ENCODE results near the gene FOXE3. TPM values are rescaled to one million over a fixed set of nuclear protein-coding genes. Genes with fewer than 3 reads are reported as not detected.

Gene FOXE3
- total and polyA plus RNA-seq, 9 of the 15 experiments (the other 6 are each of a cell fraction or from before 2014, with no cell fraction given) = not detected

- no peak overlapping the region for H3K4me2 ChIP-seq (ENCODE audit: insufficient read depth, low read length)
- CTCF ChIA-PET (ENCODE audit: low intra/inter-chr PET ratio) = interaction anchor here (1.6 to 3.8 kb wide), 3 partner anchors 35 to 245 kb away, joined by 6 to 23 read pairs (median 17); no protein-coding TSS in a partner anchor
- intact Hi-C loops (cut with micrococcal nuclease) (loop anchor here (1.0 kb wide), 2 partner anchors 36 to 245 kb away; no protein-coding TSS in a partner anchor), in situ Hi-C loops (cut with MboI) (loop anchor here (10.0 kb wide), 1 partner anchor 249 kb away; no protein-coding TSS in a partner anchor)
- peak; percentile 64; the same call in 1 of the 2 replicates for TF ChIP-seq MAFG (tag; conservative IDR thresholded peaks at IDR 0.05)
- TF ChIP-seq MAFF (IDR thresholded peaks at IDR 0.05; ENCODE audit: low read length) = peak; percentile 18; the same call in 1 of the 2 replicates
- TF ChIP-seq C11orf30 (IDR thresholded peaks at IDR 0.05; ENCODE audit: low read depth) = peak; percentile 67
- peak; percentile 70 for TF ChIP-seq ZNF316 (IDR thresholded peaks at IDR 0.05)
- TF ChIP-seq ZNF263 (CRISPR knock-in tag; IDR thresholded peaks at IDR 0.05; ENCODE audit: borderline replicate concordance) = no peak
- no peak overlapping the region for H3K9ac ChIP-seq (ENCODE audit: insufficient read depth in 1 of 2, low read depth in 2 of 2, low read length in 2 of 2)
- no peaks in the 10 kb centered on the region for H3K79me2 ChIP-seq (ENCODE audit: control insufficient read depth, insufficient read depth, low read length)
- FAIRE-seq = no peak
- H3K27me3 ChIP-seq (ENCODE audit: control insufficient read depth in 2 of 2, insufficient read depth in 2 of 2, low read length in 2 of 2) = peaks cover 22 to 37% of the 10 kb centered on the region in 2 experiments
- H4K20me1 ChIP-seq (replicated peaks; ENCODE audit: control insufficient read depth, insufficient read depth, low read length) = 0 out of 2 replicates have a peak, but pooled peaks cover 7% of the 10 kb centered on the region
- H3K36me3 ChIP-seq (ENCODE audit: control insufficient read depth, insufficient read depth, low read length) = no peaks in the 10 kb centered on the region
- H3K4me1 ChIP-seq (replicated peaks in 1 of 2; ENCODE audit: control insufficient read depth in 2 of 2, insufficient read depth in 2 of 2, low read length in 2 of 2) = no peaks in the 10 kb centered on the region; a peak in 1 of 5 replicates
- H3K4me3 ChIP-seq = no peak overlapping the region
- H3K9me3 ChIP-seq (replicated peaks; ENCODE audit: control insufficient read depth, insufficient read depth, low read depth, low read length) = no peaks in the 10 kb centered on the region
- 2% methylated on average over 2 of the region's 2 CpGs for WGBS (ENCODE audit: insufficient coverage, low coverage, missing lambda C conversion rate)
- BruUV-seq (replicated peaks) = no TSS peak
- H3K27ac ChIP-seq (ENCODE audit: extremely low read depth, low read depth, low read length) = no peak overlapping the region
- H3K9me1 ChIP-seq (ENCODE audit: control insufficient read depth, insufficient read depth, low read length) = no peaks in the 10 kb centered on the region
- DNase-seq (ENCODE audit: extremely low read depth in 1 of 4, low spot score in 3 of 4) = no peak
- POLR2A ChIA-PET = interaction anchor here (0.6 to 1.4 kb wide), 5 partner anchors 9 to 319 kb away, joined by 3 to 4 read pairs (median 3); no protein-coding TSS in a partner anchor
- no peak overlapping the region for H2AFZ ChIP-seq (ENCODE audit: low read depth, low read length)
- ATAC-seq = no peak
Observed at GRCh38 chr1:47423872-47424271, 7.8 kb downstream of the FOXE3 start.

Measured in K562 (cell line).